Esophagus squamous epithelium (tissue), 5 donors: ENCODE results near the gene HSFX2. TPM values are rescaled to one million over a fixed set of nuclear protein-coding genes. Genes with fewer than 3 reads are reported as not detected.
"Not testable (repeated sequence)": the region's sequence is repeated elsewhere in the genome, so short reads cannot be mapped to it uniquely, and the experiment has no call there.

Experiments
- DNase-seq: peaks from one replicate; lab custom pipeline; 2025; lab: John Stamatoyannopoulos, UW
- H3K27ac ChIP-seq, 4 donors: fragments of 200-600 bp; sonication (generic); one replicate each; pipeline ENCODE4 v1.5.1; 2016 to 2019; ENCODE audit warnings: mild to moderate bottlenecking in 1 of 4
- H3K27me3 ChIP-seq, 4 donors: fragments of 200-600 bp; sonication (generic); 1 replicate in 3 of 4; 2 replicates in 1 of 4; pipeline versions ENCODE4 v1.5.1 to v1.6.0; 2017 to 2021; ENCODE audit warnings: antibody characterized with exemption in 1 of 4
- H3K36me3 ChIP-seq, 3 donors: fragments of 200-600 bp; sonication (generic); one replicate each; pipeline ENCODE4 v1.5.1; 2016 to 2019
- H3K4me1 ChIP-seq, 3 donors: fragments of 200-600 bp; sonication (generic); one replicate each; pipeline ENCODE4 v1.5.1; 2017 to 2019
- H3K4me3 ChIP-seq, 4 donors: fragments of 200-600 bp; sonication (generic); 1 replicate in 3 of 4; 2 replicates in 1 of 4; pipeline ENCODE4 v1.5.1; 2016 to 2019; ENCODE audit warnings: mild to moderate bottlenecking in 2 of 4, moderate library complexity in 1 of 4
- H3K9me3 ChIP-seq, 3 donors: fragments of 200-600 bp; sonication (generic); one replicate each; pipeline ENCODE4 v1.5.1; 2016 to 2019
- CTCF ChIP-seq, 6 experiments: fragments of 450-650 bp in 4 of 6; fragments of 200-600 bp in 2 of 6; sonication (generic) in 2 of 6; IDR thresholded peaks; one replicate each; pipeline ENCODE4 v1.5.1; 2016 to 2019; ENCODE audit warnings: antibody characterized with exemption in 6 of 6, mild to moderate bottlenecking in 4 of 6, moderate library complexity in 4 of 6
- POLR2A ChIP-seq, 4 donors: fragments of 450-650 bp; IDR thresholded peaks; one replicate each; pipeline ENCODE4 v1.6.1; 2017; ENCODE audit warnings: antibody characterized with exemption in 4 of 4, mild to moderate bottlenecking in 4 of 4, moderate library complexity in 3 of 4
- WGBS, 2 donors: methylation state at CpG; one replicate each; pipeline ENCODE4 v1.1.5; 2018; 5-methylcytosine and 5-hydroxymethylcytosine counted together
- intact Hi-C: fragments of 100-400 bp; cut with DNase I; formaldehyde crosslinking; loops from one replicate; pipeline ENCODE4 v1.15.0; 2022
- total RNA-seq, 4 donors: library from RNA; depleted of rRNA; stranded (reverse); fragments of >200 nt; gene quantifications; one replicate each; pipeline ENCODE4 v1.1.0, GENCODE V29; 2016
- donor health status: DM: yes; HTN: yes; CAD: no.

Gene HSFX2
- total RNA-seq, 4 donors from 2014 or later = 1.2 TPM; not detected in 3

- no peak for DNase-seq
- 72 to 86% methylated on average over 6 of the region's 7 CpGs for WGBS, 2 donors
- H3K36me3 ChIP-seq = no peaks in the 10 kb centered on the region
- no peak overlapping the region for H3K27ac ChIP-seq
- no peaks in the 10 kb centered on the region for H3K27me3 ChIP-seq
- no peak overlapping the region for H3K4me3 ChIP-seq
- no peaks in the 10 kb centered on the region for H3K4me1 ChIP-seq
- TF ChIP-seq POLR2A (IDR thresholded peaks at IDR 0.05) (no peak), CTCF (IDR thresholded peaks at IDR 0.05) (no peak)
- H3K9me3 ChIP-seq = no peaks in the 10 kb centered on the region
- intact Hi-C loops = loop anchor here (10.0 kb wide), 1 partner anchor 67 kb away; the partner anchor contains the start of gene TMEM185A
Observed at GRCh38 chrX:149567621-149568417, 27.3 kb downstream of the HSFX2 start.

GRCh38 chrX:149563359-149563758 lies 31.8 kb downstream of the HSFX2 start:
- 73 to 100% methylated on average over 2 to 4 of the region's 4 CpGs for WGBS, 2 donors
- no peak for TF ChIP-seq POLR2A (IDR thresholded peaks at IDR 0.05)
- no peak for TF ChIP-seq CTCF (IDR thresholded peaks at IDR 0.05)
- DNase-seq = no peak
- no peaks in the 10 kb centered on the region for H3K9me3 ChIP-seq
- H3K4me1 ChIP-seq = no peaks in the 10 kb centered on the region
- no peaks in the 10 kb centered on the region for H3K36me3 ChIP-seq
- H3K27me3 ChIP-seq = no peaks in the 10 kb centered on the region
- intact Hi-C loops = loop anchor here (10.0 kb wide), 1 partner anchor 71 kb away; the partner anchor contains the start of gene TMEM185A
- no peak overlapping the region for H3K27ac ChIP-seq
- no peak overlapping the region for H3K4me3 ChIP-seq

GRCh38 chrX:149555251-149555650 lies 39.9 kb downstream of the HSFX2 start:
- H3K4me3 ChIP-seq, H3K27ac ChIP-seq, H3K4me1 ChIP-seq, intact Hi-C loops, H3K36me3 ChIP-seq, H3K27me3 ChIP-seq, DNase-seq, H3K9me3 ChIP-seq: not testable (repeated sequence)
- WGBS, 2 donors = no CpG with 5 or more reads among the region's 4 CpGs

- H3K4me3 ChIP-seq, H3K4me1 ChIP-seq, intact Hi-C loops, DNase-seq, H3K27me3 ChIP-seq, H3K27ac ChIP-seq, H3K9me3 ChIP-seq, H3K36me3 ChIP-seq: not testable (repeated sequence)
- 100% methylated on average over 1 of the region's 6 CpGs; no CpG with 5 or more reads in 1 of the 2 donors for WGBS, 2 donors
Observed at GRCh38 chrX:149551939-149552248, 43.2 kb downstream of the HSFX2 start.

GRCh38 chrX:149551245-149551938 lies 43.7 kb downstream of the HSFX2 start:
- H3K9me3 ChIP-seq, H3K4me3 ChIP-seq, H3K36me3 ChIP-seq, intact Hi-C loops, H3K27me3 ChIP-seq, H3K27ac ChIP-seq, DNase-seq, H3K4me1 ChIP-seq: not testable (repeated sequence)
- no CpG with 5 or more reads among the region's 4 CpGs for WGBS, 2 donors

- intact Hi-C loops, H3K36me3 ChIP-seq, H3K9me3 ChIP-seq, H3K27me3 ChIP-seq, H3K27ac ChIP-seq, H3K4me3 ChIP-seq, DNase-seq, H3K4me1 ChIP-seq: not testable (repeated sequence)
- 75 to 83% methylated on average over 1 of the region's 1 CpG for WGBS, 2 donors
Observed at GRCh38 chrX:149550454-149550853, 44.7 kb downstream of the HSFX2 start.

- not testable (repeated sequence) for H3K36me3 ChIP-seq
Observed at GRCh38 chrX:149549701-149550100, 45.4 kb downstream of the HSFX2 start, which contains the start of gene HSFX3. HSFX3 (minus strand) TSS chrX:149549924; CDS start chrX:149549852, 72 bp downstream.

GRCh38 chrX:149547782-149548181 lies 47.3 kb downstream of the HSFX2 start:
- DNase-seq, H3K27ac ChIP-seq, H3K4me1 ChIP-seq, intact Hi-C loops, H3K36me3 ChIP-seq, H3K9me3 ChIP-seq, H3K27me3 ChIP-seq, H3K4me3 ChIP-seq: not testable (repeated sequence)
- WGBS, 2 donors = no CpG with 5 or more reads among the region's 3 CpGs

More at GRCh38 chrX:149549701-149550100, 45.4 kb downstream of the HSFX2 start, which contains the start of gene HSFX3:
- DNase-seq, intact Hi-C loops, H3K27me3 ChIP-seq, H3K9me3 ChIP-seq, H3K4me1 ChIP-seq, H3K27ac ChIP-seq, H3K4me3 ChIP-seq: not testable (repeated sequence)
- WGBS, 2 donors = no CpG with 5 or more reads among the region's 6 CpGs

GRCh38 chrX:149546962-149547361 lies 48.2 kb downstream of the HSFX2 start:
- H3K4me1 ChIP-seq, DNase-seq, H3K36me3 ChIP-seq, H3K27ac ChIP-seq, H3K4me3 ChIP-seq, H3K27me3 ChIP-seq, H3K9me3 ChIP-seq, intact Hi-C loops: not testable (repeated sequence)
- 80% methylated on average over 1 of the region's 1 CpG; no CpG with 5 or more reads in 1 of the 2 donors for WGBS, 2 donors

- H3K36me3 ChIP-seq, intact Hi-C loops, H3K27me3 ChIP-seq, H3K4me1 ChIP-seq, H3K9me3 ChIP-seq, H3K27ac ChIP-seq, DNase-seq, H3K4me3 ChIP-seq: not testable (repeated sequence)
- WGBS, 2 donors = 60% methylated on average over 3 of the region's 29 CpGs; no CpG with 5 or more reads in 1 of the 2 donors
Observed at GRCh38 chrX:149545545-149546543, 49.3 kb downstream of the HSFX2 start.
